Dedifferentiated amniotic fluid mesenchymal stem cell (primary cell): Measurements from ENCODE around the gene IPO11.
A peak's percentile ranks its signal among the peaks of the same experiment; 100 is the strongest.
"Not testable (repeated sequence)": the region's sequence is repeated elsewhere in the genome, so short reads cannot be mapped to it uniquely, and the experiment has no call there.

Experiments
- DNase-seq: peaks from one replicate; pipeline ENCODE4 v3.0.0-alpha.2; 2016; ENCODE audit errors: extremely low spot score

The IPO11 gene

DNA sequence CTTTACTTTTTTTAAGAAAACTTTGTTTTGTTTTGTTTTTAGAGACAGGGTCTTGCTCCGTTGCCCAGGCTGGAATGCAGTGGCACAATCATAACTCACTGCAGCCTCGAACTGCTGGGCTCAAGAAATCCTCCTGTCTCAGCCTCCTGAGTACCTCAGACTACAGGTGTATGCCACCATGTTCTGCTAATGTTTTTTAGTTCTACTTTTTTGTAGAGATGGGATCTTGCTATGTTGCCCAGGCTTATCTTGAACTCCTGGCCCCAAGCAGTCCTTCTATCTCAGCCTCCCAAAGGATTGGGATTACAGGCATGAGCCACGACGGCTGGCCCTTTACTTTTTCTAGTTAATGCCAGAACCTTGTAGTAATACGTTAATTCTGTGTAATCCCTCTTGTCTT, 36.0 kb downstream of the IPO11 start:
- DNase-seq = no peak

DNA sequence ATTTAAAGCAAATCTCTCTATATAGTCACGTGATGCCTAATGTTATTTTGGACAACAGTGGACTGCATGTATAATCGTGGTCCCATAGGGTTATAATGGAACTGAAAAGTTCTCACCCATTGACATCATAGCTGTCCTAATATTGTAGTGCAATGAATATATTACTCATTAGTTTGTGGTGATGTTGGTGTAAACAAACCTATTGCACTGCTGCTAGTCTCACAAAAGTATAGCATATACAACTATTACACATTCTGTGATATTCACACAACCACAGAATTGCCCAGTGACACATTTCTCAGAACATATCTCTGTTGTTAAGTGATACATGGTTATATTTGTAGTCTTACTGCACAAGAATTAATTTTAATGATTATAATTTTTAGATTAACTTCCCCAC, 37.7 kb downstream of the IPO11 start:
- DNase-seq = no peak

DNA sequence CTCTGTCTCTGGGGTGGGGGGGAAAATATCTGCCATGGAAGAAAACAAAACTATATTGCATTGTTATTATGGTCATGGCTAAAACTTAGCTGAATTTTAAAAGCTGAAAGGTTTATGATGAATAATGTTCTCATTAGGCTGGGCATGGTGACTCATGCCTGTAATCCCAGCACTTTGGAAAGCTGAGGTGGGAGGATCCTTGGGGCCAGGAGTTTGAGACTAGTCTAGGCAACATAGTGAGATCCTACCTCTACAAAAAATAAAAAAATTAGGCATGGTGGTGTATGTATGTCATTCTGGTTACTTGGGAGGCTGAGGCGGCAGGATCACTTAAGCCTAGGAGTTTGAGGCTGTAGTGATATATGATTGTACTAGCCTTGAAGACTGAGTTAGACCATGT, 44.5 kb downstream of the IPO11 start:
- no peak for DNase-seq

DNA sequence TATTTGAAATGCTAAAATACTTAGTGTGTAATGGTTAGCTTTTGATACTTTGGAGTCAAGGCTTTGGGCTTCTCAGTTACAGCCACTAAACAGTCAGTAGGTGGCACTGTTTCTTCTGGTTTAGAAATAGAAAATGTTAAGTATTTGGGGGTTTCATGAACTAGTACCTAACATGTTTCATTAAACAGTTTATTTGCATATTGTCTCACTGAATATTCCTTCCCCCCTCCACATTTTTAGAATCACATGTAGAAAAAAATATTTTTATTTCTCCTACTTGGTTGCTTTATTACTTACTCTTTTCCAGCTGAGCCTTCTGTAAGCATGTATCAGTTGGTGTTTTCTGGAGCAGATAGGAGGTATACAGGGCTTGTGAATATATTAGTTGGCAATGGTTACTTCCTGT, 48.0 kb downstream of the IPO11 start:
- DNase-seq = peak; percentile 59

DNA sequence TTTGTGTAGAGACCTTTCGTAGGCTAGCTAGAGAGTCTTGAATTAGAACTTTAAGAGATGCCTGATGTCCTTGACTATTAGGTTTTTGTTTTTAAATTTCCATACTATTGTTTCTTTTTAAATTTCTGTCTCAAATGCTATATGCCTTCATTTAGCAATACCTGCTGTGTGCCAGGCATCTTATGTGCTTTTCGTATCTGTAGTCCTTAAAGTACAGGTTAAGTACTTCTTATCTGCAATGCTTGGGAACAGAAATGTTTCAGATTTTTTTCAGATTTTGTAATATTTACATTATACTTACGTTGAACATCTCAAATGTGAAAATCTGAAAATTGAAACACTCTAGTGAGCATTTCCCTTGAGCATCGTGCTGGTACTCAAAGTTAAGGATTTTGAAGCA, 49.0 kb downstream of the IPO11 start:
- no peak for DNase-seq

DNA sequence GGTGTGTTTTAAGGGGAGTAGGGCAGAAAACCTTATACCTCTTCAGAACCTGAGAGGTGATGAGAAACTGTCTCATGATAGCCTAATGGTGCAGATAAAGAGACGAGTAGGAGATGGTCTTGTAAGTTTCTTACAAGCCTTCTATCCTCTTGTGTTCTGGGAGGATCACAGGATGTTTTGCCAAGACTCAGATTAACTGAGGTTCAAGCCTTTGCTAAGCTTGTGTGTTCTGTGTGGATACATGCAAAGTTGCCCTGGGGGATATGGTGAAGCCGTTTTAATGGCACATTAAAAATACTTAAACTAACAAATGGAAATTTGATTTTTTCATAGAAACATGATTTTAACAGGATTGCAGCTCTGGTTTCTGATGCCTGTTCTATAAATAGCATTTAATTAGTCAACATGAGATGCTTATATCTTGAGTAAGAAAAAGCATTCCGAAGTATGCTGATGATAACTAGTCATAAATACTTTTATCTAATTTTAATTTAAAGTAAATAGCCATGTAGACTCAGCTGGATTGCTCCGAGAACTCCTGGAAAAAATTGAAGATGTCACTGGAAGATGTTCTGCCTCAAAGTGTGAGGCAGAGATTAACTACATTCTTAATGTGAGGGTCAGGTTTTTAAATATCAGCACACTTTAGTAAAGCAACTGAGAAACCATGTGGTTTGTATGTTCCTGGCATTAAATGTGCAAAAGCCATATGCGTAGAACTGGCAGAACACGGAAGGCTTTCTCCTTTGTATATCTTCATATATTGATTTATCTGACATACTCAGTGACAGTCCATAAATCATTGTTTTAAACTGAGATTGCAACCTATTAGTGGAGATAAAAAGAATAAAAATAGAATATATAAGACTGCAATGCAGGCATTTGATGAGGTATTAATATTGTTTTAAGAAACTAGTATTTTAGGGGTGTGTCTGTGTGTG, 53.7 kb downstream of the IPO11 start:
- DNase-seq = no peak

DNA sequence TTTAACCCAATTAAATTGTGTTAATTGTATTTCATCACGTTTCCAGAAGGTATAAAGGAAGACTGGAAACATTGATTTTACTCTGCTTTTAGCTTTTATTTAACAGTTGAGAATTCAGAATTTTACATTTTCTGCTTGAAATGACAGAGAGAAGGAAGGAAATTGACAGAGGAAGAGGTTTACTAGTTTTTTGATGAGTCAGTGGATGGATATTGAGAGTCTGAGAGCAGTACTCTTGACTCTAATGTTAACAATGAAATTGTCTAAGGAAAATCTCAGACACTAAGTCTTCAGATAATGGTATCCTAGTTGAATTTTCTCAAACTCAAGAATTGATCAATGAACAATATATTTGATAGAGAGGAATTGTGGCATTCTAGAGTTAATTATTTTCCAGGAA, 60.6 kb downstream of the IPO11 start:
- DNase-seq = no peak

DNA sequence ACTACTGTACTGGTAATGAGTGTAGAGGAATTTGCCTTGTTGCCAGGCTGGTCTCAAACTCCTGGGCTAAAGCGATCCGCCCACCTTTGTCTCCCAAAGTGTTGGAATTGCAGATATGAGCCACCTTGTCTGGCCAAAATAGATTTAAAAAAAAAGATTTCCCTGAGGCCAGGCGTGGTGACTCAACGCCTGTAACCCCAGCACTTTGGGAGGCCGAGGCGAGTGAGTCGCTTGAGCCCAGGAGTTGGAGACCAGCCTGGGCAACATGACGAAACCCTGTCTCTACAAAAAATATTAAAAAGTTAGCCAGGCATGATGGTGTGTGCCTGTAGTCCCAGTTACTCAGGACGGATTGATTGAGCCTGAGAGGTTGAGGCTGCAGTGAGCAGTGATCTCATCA, 62.5 kb downstream of the IPO11 start:
- peak; percentile 15 for DNase-seq

DNA sequence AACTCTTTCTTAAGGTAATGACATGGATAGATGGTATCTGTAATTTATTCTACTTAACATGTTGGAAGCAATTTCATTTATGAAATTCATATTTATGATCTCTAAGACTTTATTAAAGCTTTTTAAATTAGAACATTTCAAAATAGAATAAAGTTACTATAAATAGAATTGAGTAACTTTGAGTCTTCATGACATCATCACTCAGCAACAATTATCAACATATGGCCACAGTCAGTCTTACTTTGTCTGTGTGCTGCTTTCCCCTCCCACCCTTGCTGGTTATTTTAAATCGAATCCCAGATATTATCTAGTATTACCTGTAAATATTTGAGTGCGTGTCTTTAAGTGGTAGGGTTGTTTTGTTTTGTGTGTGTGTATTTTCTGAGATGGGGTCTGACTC, 65.2 kb downstream of the IPO11 start:
- DNase-seq = no peak

DNA sequence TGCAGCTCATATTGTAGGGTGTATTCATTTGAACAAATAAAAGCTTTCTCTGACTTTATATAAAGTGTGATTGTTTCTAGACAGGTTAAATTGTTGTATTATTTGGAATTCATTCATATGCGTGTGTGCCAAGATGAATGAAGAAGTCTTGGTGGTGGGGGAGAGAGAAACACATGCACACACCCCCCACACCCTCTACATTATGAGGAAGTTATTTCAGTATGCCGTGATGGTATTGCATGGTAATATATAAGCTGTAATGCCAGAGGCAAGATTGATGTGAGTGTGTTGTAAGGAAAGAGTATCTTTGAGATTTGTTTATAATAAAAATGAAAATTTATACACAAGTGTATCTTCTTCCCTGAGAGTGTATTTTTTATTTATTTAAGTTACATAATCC, 71.0 kb downstream of the IPO11 start:
- DNase-seq = peak; percentile 1

DNA sequence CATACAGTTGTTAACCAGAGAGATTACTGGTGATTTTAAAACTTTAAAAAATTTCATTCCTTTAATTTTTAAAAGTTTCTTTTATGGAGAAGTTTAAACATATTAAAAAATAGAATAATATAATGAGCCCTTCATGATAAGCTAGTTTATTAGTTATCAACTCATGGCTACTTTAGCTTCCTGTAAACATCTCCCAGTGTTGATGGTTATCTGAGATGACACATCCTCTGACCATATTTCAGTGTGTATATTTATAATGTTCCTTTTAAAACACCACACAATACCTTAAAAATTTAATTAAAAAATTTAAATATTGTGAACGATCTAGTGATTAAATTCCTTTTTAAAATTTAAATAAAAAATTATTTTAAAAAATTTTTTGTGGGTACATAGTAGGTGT, 74.1 kb downstream of the IPO11 start:
- DNase-seq = no peak

DNA sequence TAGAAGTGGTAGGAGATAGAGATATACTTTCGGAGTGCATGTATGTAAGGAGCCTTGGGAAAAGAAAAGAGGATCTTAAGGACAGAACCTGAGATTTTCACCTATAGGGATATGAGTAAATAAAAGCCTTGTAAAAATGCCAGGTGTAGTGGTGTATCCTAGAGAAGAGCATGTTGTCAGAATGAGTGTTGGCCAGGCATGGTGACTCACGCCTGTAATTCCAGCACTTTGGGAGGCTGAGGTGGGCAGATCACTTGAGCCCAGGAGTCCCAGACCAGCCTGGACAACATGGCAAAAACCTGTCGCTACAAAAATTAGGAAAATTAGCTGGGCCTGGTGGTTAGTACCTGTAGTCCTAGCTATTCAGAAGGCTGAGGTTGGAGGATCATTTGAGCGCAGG, 76.0 kb downstream of the IPO11 start:
- DNase-seq = peak; percentile 9

DNA sequence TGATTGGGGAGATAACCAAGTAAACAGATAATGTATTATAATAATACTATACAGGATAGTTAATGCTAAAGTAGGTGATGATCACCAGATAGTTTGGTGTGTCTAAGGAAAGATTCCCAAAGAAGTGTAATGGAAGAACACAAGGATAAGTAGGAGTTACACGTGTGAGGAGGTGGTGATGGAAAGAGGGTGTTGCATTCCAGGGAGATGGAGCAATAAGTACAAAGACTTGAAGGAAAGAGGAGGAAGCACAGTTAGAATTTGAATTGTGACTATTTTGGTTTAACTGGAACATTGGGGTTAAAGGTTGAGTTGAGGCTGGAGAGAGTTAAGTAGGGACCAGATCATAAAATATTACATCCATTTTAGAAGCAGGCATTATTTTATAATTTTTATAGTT, 76.9 kb downstream of the IPO11 start:
- no peak for DNase-seq

DNA sequence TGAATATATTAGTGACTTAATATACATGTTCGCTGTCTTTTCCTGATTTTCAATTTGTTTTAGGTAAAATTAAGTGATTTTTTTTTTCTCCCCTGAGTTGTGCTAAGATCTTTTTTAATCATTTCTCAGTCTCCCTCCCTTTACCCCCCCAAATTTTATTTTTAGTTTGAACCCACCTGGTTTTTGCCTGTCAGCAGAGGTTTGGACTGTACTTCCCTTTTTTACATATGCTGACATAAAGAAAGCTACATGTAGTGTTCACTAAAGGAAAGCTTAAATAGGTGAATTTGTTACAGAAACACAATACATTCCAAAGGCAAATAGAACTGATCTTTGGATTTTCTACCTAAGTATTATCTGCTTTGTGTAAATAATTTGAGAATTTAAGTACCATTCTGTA, 82.2 kb downstream of the IPO11 start:
- no peak for DNase-seq

DNA sequence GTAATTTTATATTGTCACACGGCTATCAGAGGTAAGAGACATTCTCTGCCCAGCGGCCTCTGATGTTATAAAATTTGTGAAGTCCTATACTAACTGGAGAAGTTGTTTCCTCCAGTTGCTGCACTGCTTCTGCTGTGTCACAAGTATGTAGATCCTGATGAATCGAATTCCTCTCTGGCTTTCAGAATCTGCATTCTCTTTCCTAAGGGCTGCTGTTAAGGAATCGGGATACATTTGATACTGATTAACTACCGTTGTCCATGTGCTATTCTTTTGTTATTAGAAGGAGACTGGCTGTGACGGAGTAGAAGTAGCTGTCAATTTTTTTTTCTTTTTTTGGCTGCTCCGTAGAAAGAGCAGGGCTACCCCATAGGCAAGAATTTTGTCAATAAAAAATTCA, 84.3 kb downstream of the IPO11 start:
- no peak for DNase-seq

DNA sequence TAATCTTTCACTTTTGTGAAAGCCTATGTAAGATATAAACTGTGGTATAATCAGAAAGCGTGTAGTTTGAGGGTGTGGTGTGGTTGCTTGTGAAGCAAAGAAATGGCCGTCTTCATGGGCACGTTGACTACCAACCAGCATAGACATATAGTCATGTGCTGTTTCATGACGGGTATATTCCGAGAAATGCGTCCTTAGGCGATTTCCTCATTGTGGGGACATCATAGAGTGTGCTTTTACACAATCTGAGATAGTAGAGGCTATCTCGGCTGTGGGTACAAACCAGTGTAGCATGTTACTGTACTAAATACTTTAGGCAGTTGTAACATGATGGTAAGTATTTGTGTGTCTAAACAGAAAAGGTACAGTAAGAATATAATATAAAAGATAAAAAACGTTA, 86.4 kb downstream of the IPO11 start:
- DNase-seq = no peak

DNA sequence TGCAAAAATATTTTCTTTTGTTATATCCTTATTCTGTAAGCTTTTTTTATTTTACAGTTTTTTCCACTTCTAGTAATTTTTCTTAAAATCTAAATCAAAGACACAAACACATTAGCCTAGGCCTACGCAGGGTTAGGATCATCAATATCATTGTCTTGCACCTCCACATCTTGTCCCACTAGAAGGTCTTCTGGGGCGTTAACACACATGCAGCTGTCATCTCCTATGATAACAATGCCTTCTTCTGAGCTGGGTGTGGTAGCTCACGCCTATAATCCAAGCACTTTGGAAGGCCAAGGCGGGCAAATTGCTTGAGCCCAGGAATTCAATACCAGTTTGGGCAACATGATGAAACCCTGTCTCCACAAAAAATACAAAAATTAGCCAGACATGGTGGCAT, 87.2 kb downstream of the IPO11 start:
- DNase-seq = peak; percentile 3

DNA sequence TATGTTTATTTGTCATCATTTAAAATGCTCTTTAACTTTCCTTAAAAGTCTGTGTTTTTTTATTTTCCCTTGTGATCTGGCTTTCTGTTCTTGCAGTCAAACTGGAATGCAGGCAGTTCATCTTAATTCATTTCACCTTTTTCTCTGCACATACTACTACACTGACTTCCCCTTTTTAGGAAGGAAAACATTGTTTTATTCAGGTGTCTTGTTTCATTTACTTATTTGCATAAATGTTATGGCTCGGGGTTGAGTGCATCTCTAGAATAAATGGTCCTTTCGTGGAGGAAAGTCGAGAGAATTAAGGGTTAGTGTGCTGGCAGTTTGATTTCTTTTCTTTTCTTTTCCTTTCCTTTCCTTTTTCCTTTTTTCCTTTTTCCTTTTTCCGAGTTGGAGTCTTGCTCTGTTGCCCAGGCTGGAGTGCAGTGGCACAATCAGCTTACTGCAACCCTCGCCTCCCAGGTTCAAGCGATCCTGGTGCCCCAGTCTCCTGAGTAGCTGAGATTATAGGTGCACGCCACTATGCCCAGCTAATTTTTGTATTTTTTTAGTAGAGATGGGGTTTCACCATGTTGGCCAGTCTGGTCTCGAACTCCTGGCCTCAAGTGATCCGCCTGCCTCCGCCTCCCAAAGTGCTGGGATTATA, 90.0 kb downstream of the IPO11 start:
- DNase-seq = peak; percentile 9

DNA sequence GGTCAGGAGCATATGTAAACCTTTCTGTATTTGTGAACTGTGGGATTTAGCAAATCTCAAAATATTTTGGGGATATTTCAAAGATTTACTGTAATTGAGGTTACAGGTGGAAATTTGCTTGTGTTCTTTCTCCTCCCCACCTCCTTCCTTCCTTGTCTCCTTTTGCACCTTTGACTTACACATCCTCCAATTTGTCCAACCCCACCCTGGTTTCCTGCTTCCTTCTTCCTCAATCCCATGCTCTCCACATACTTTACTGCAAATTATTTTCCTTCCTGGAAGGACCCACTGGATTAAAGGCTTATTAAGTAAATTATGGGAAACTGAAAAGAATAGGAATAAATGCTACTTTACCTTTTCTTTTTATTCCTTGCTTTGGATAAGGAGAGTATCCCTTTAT, 91.6 kb downstream of the IPO11 start:
- no peak for DNase-seq

DNA sequence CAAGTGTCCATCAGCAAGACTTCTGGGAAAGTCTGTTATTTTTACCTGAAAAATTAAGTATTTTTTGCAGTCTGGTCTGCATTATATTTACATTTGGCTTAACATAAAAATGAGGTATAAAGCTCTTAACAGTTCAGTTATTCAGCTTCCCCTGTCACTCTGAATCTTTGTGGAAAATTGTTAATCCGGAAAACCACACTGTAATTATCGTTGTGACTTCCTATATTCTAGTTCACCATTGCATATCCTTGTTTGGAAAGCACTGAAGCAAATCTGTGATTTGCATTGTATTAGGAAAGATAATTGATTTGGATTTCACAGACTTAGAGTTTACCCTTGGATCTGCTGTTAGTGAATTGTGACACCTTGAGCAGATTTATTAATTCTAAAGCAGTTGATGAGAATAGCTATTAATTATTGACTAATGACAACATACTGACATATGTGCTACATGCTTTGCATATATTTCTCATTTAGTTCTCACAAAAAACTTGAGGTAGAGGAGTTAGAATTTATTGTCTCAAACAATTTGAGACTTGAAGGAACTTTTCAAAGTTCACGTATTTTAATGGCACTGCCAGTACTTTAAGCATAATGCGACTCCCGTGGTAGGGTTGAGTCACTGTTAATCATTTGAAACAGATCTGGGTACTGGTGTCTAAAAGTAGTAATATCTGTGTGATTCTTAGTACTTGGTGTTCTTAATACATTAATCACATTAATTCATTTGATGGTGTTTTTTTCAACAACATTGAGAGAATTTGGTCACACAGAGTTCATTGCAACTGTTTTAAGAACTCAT, 94.3 kb downstream of the IPO11 start:
- DNase-seq = no peak

DNA sequence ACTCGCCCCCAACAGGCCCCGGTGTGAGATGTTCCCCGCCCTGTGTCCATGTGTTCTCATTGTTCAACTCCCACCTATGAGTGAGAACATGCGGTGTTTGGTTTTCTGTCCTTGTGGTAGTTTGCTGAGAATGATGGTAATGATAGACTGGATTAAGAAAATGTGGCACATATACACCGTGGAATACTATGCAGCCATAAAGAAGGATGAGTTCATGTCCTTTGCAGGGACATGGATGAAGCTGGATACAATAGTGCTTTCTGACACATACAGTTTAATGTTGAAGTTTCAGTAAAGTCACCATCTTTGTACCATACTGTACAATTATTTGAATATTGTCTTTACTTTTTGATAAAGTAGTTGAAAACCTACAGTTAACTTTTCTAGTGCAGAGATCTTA, 96.2 kb downstream of the IPO11 start:
- DNase-seq = not testable (repeated sequence)

DNA sequence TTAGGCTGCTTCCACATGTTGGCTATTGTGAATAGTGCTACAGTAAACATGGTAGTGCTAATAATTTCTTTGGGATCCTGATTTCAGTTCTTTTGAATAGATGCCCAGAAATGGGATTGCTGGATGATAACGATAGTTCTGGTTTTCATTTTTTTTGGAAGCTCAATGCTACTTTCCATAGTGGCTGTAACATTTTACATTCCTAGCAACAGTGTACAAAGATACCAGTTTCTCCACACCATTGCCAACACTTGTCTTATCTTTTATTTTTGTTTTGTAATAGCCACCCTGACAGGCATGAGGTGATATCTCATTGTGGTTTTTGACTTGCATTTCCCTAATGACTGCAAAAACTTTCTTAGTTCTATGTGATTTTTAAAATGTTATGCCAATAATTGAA, 97.2 kb downstream of the IPO11 start:
- no peak for DNase-seq

DNA sequence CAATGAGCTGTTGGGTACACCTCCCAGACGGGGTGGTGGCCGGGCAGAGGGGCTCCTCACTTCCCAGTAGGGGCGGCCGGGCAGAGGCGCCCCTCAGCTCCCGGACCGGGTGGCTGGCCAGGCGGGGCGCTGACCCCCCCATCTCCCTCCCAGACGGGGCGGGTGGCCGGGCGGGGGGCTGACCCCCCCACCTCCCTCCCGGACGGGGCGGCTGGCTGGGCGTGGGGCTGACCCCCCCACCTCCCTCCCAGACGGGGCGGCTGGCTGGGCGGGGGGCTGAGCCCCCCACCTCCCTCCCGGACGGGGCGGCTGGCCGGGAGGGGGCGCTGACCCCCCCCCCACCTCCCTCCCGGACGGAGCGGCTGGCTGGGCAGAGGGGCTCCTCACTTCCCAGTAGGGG, 100.5 kb downstream of the IPO11 start:
- not testable (repeated sequence) for DNase-seq
